GM18858 (cell line): Measurements from ENCODE around the gene PDZD7.
A peak's percentile ranks its signal among the peaks of the same experiment; 100 is the strongest.

ENCODE experiments used
- ATAC-seq: cut with Tn5 transposase; IDR thresholded peaks from one replicate; pipeline ENCODE4 v1.9.1; 2021; ENCODE audit not compliant: unreplicated experiment

The PDZD7 gene

DNA sequence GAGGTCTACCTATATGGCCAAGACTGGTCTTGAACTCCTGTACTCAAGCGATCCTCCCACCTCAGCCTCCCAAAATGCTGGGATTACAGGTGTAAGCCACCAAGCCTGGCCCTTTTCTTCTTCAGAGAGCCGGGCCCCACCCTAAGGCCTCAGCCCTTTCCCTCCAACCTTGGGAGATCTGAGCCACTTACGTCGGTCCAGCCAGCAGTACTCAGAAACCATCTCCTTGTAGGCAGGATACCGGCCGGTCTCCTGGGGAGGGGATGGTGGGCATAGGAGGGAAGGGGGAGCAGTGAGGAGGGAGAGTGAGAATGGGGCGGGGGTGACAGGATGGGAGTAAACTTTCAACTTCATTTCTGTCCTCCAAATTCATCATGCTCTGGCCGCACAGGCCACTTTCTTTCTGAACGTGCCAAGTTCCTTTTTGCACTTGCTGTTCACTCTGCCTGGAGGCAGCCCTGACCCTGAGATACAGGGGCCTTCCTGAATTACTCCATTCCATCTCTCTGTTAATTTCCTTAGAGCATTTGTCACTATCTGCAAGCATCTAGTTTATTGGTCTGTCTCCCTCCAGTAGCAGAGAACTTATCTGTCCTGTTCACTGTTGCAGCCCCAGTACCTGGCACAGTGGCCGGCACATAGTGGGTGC, 10.4 kb downstream of the PDZD7 start:
- no peak for ATAC-seq

DNA sequence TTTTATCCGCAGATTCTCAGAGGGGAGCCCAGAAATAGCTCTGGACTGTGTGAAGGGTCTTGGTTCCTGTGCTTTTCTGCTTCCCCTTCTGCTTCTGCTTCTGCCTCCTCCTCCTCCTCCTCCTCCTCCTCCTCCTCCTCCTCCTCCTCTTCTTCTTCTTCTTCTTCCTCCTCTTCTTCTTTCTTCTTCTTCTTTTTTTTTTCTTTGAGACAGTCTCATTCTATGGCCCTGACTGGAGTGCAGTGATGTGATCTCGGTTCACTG, 11.6 kb downstream of the PDZD7 start:
- no peak for ATAC-seq

DNA sequence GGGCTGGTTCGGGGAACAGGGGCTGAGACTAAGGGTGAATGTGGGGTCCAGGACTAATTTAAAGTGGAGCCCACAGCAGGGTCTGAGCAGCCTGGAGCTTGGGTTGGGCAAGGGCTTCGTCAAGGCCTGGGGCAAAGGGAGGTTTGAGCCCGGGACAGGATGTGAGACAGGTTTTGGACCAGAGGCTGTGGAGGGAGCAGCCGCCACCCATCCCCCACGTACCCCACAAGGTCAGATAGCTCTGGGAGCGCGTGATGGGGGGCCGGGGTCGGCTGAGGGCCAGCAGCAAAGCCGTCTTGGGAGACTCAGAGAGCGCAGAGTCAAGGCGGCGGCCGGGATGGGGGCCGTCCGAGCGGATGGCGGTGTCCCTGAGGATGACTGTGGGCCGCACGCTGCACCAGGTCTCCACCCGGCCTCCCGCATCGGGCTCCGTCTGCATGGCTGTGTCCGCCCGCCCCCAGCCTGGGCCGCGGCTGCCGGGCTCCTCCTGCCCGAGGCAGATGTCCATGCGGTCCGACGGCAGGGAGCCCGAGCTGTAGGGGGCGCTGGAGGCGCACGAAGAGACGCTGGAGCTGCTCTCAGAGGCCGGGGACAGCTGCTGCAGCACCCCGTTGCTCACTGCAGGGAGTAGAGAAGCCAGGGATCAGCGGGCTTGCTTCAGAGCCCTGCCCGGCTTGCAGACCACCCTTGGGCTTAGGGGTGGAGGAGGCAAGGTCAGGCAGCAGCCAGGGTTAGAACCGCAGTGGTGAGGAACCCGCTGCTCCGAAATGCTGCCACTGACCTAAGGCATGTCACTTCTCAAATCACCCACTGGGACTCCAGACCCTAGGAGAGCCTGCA, 12.1 kb downstream of the PDZD7 start:
- ATAC-seq, result no peak

DNA sequence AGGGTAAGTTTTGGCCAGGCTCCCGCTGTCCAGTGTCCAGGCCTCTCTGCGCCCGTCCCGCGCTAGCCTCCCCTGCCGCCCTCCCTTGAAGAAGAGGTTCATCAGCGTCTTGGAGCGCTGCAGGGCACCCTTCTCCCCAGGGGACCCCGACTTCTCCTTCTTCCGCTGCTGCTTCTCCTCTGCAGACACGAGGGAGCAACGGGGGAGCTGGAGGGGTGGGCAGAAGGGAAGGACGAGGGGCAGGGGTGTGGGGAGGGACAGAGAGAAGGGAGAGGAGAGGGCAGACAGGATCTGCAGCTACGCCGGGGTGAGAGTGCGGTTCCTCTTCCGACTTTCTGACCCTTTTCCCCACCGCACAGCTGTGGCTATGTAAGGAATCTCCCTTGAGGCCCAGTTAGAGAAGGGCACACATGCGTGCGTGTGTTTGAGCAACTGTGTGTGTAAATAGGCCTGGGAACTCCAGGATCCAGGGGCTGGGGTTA, 12.8 kb downstream of the PDZD7 start:
- no peak for ATAC-seq

DNA sequence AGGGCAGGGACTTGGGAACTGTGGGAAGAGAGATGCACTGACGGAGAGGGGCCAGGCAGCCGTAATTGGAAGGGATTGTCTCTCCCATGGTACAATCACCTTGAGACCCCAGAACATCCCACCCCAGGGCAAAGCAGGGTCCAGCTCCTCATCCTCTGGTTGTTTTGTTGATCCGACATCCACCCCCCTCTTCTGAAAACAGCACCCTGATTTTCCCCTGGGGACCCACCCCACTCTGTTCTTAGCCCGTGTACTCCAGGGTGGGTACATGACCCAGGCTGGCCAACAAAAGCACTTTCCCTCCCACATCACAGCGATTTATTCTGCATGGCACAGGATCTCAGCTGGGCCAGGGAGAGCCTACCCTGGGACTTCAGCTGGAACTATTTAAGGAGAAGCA, 14.1 kb downstream of the PDZD7 start:
- no peak for ATAC-seq

DNA sequence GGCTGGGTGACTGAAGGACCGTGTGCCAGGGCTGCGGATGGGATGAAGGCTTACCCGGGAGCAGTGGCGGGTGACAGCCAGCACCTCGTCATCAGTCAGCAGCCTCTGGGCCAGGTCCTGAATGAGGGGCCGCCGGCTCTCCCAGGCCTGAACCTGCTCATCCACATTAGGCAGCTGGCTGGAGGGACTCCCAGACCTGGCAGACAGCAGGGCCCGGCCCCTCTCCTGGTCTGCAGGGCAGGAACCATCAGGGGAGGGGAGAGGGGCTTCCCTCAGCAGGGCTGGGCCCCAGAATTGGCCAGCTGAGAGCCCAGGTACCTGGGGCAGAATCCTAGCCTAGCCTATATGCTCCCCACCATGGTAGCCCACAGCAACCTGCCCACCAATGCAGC, 15.4 kb downstream of the PDZD7 start:
- ATAC-seq, result no peak

DNA sequence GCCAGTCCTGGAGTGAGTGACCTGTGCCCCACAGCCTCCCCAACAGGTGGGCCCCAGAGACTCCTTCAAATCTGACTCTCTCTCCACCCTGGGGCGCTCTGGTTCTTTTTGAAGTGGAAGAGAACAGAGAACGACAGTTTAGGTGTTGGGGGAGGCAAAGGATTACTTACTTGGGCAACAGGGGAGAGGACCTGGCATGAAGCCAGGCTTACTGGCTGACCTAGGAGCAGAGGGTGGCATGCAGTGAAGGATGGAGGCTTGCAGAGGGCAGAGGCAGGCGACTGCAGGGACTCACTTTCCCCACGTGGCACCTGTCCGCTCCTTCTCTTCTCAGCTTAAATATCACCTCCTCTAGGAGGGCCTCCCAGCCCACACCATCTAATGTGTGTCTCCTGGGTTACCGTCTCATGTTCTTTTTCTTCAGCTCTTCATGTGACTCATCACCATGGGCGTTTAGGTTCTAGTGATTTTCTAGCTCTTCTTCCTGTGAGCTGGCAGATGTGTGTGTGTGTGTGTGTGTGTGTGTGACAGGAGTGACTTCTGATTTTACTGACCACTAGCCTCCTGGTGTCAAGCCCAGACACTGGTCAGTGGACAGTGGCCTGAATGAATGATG, 15.9 kb downstream of the PDZD7 start:
- no peak for ATAC-seq

DNA sequence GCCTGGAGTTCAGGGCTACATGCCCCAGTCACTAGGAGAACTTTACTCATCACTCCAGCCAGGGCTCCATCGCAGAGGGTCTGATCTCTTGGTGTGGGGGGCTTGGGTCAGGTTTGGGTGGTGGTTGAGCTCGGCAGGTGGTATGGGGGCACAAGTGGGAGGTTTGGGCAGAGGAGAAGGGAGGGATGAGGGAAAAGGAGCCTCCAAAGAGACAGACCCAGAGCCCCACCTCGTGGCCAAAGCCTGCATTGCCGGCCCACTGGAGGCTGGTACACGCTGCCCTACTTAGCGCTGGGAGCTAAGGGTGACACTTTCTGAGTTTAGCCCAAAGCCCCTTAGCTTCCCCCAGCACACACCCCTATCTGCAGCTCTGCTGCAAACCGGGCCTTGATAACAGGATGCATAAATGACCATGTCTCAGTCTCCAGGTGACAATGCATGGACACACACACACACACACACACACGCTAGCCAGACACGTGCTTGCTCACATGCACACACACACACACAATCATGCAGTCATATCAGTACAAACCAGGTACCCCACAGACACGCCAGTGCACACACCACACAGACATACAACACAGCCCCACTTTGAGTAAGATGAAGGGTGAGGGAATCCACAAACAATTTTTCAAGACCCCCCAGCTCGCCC, 16.6 kb downstream of the PDZD7 start:
- ATAC-seq, result no peak

DNA sequence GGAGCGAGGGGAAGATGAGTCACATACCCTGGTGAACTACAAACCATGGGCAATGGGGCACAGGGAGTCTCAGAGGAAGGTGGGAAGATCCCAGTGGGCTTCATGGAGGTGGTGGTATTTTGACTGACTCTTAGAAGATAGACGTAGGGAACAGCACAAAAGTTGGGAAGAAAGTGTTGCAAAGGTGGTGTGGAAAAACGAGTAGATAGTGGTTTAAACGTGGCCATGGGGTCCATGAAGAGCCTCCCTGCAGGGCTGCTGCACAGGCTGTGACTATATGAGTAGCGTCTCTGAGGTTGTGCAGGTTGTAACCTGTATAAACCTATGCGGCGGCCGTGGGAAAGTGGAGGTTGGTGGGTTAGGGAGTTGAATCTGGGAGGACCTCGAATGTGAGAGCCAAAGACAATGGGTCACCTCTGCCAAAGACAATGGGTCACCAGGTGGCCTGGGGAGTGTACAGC, 17.5 kb downstream of the PDZD7 start:
- no peak for ATAC-seq

DNA sequence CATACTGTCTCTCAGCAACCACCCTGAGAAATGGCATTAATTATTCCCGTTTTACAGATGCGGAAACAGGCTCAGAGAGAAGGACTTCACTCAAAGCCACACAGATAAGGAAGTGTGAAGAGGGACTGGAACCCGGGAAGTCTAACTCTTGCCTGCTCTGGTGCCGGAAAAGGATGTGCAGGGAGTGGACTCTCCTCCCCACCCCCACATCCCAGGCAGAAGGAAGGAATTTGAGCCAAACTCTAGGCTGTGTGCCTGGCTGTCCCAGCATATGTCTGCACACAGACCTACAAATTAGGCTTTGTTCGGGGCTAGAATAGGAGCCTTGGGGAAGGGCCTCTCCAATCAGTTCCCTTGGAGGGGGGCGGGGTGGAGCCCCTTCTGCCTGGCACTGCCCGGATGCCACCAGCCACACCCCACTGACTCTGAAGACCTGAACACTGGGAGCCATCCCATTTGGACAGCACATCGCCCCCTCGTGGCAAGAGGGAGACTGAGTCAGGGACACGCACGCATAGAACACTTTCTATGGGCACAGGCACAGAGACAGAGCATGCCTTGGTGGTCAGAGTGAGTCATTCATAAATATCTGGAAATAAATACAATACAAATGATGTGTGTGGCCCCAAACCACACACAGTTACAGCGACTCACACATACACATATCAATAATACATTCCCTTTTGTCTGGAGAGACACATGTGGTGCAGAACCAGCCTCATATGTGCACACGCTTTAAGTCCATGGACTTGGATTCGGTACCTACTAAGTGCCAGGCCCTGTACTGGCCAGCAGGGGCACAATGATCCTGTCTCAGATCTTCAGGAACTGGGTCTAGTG, 18.2 kb downstream of the PDZD7 start:
- ATAC-seq, result peak; percentile 71

DNA sequence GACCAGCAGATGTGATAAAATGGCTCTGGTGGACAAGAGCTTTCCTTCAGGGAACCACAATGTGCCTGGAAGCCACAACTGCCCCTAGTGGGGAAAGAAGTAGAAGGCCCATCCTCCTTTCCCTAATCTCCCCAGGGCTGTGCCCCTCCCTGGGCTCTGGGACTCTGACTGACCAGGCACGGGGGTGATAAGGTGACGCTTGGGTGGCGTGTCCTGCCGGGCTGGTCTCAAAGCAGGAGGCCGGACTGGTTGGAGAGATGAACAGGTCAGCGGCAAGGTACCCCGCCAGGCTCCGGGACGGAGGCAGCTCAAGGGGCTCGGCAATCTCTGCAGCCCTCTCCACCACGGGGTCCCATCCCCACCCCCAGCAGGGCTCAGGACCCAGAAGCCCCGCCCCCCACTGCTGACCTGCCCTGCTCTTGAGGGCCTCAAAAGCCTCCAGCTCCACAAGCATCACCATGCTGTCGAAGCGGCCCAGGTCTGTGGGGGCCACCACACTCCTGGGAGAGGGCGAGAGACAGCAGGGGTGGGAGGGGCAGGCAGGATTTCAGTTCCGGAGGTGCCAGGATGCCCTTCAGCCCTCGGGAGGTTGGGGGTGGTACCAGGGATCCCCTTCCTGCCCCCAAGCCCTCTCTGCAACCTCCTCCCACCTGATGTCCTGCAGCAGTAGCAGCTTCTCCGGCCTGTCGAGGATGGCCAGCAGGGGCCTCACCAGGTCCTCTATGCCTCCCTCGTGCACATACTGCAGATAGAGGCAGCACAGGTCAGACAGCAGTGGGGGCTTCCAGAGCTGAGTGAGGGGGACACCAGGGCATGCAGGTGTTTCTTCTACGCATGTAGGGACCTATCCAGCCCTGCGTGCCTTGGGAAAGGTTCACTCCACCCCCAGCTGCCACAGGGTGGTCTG, 19.2 kb downstream of the PDZD7 start:
- ATAC-seq, result no peak

DNA sequence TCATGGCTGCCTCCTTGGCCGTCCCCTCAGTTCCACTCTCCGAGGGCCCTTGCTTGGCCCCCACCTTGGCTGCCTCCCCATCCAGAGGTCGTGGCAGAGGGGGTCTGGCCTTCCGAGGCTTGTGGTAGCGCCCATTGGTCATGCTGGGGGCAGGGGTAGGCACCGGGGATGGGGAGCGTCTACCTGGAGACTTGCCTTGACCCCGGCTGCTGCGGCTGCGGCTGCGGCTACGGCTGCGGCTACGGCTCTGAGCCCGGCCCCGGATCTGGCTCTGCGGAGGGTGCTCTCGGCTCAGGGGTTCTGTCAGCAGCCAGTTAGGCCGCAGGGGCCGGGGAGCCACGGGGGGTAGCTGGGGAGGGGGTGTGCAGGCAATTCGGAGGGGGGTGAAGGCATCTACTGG, 20.6 kb downstream of the PDZD7 start:
- ATAC-seq, result no peak

DNA sequence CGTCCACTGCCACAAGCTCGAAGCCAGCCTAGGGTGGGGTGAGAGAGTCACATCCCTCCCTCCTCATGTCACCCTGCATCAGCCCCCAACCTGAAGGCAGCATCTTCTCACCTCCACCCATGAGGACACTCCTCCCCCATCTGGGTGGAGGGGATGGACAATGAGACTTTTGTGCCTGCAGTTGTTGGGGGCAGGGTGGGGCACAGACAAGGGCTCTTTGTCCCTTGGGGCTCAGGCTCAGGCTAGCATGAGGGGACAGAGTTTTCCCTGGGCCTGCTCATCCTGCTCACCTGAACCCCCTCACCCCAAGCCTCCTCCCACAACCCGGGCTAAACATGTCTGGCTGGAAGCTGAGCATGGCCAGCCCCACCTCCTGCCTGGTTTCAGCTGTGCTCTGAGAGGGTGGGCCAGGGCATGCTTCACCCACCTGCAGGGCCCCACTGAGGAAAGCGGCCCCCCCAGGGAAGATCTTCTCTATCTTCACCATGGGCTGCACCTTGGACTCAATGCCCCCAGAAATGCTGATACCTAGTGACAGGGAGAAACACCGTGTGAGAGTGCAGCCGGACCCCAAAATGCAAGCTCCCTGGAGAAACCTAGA, 22.0 kb downstream of the PDZD7 start:
- no peak for ATAC-seq

DNA sequence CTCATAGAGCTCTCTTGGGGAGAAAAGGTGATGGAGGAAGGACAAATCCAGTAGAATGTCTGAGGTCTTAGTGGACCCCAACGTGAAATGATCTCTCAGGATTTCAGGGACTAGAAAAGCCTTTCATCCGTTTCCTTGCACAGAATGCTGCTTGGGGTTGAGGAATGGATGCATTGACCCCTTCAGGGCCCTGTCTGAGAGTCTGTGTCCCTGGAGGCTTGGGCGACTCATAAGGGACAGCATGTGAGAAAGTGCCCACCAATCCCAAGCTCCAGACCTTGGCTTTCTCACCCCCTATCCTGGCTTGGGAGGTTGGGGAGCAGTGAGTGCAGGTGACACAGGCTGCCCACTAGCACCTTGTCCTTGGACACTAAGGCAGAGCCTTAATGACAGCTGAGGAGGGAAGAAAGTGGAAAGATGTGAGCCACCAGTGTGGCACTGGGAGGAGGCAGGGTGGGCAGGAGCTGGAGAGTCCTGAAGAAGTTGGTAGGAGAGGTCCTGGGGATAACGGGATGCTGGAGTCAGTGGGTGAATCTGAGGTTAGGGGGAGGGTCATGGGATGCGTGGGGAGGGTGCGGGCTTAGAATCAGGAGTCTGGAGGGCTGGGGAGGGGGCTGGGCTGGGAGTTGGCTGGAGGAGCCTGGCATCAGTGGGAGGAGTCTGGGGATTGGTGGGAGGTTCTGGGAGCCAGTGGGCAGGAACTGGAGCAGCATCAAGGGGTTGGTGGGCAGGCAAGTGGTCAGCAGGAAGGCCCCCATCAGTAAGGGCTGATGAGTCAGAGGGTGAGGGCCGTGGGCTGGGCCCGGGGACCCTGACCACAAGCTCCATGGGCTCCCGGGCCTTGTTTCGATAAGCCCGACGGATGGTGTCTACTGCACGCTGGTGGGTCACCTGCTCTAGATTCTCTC, 22.8 kb downstream of the PDZD7 start:
- ATAC-seq, result no peak

DNA sequence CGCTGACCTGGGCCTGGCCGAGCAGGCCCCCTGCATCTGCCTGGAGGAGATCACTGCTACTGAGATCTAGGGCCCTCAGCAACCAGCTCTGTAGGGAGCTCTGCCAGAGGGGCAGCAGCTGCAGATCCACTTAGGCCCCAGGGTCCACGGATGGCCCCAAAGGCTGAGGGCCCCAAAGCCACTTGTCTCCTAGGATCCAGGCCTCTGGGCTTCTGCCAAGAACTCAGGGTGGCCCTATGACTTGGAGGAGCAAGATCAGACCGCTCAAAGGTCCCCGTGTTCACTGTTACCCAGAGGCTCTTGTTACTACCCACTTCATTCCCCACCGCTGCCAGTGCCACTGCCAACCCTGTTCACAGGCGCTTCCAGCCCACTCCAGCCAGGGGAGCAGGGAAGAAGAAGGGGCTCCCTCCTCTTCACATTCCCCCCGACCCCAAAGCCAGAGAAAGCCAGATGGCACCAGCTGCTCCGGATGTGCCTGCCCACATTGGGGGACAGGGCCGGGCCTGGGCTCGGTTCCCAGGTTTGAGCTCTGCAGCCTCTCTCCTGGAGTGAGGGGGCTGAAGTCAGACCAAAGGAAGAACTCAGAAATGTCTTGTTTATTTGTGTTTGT, 23.7 kb downstream of the PDZD7 start:
- ATAC-seq, result no peak

DNA sequence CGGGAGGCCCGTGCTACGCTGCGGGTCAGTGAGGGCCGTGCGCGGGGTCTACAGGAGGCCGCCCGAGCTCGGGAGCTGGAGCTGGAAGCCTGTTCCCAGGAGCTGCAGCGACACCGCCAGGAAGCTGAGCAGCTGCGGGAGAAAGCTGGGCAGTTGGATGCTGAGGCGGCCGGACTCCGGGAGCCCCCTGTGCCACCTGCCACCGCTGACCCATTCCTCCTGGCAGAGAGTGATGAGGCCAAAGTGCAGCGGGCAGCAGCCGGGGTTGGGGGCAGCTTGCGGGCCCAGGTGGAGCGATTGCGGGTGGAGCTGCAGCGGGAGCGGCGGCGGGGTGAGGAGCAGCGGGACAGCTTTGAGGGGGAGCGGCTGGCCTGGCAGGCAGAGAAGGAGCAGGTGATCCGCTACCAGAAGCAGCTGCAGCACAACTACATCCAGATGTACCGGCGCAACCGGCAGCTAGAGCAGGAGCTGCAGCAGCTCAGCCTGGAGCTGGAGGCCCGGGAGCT, 24.3 kb downstream of the PDZD7 start:
- ATAC-seq, result no peak

DNA sequence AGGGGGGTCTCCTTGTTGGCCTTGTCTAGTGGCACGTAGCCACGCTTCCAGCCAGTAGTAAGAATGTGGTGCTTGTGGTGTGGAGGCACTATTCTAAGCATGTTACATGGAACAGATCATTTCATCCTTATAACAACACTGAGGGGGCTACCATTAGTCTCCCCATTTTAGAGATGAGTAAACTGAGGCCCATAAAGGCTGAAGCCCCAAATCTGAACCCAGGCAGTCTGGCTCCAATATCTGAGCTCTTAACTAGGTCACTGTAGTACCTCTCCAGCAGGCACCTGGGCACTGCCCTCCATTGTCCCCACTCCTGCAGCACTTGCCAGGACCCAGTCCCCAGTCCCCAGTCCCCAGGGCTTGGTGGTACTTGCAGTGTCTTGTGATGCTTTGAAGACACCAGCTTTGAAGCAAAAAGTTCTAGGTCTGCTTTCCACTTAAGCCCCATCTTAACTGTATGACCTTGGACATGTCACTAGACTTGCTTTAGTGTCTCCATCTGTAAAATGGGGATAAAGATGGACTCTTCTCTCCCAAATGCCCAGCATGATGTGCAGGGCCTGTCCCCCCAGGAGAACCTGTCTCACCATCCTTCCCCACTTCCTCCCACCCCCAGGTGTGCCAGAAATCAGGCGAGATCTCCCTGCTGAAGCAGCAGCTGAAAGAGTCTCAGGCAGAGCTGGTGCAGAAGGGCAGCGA, 24.9 kb downstream of the PDZD7 start:
- ATAC-seq, result no peak
